GM12878 (cell line): ENCODE measurements around the gene SPTBN1. TPM values are rescaled to one million over a fixed set of nuclear protein-coding genes. Genes with fewer than 3 reads are reported as not detected.

Experiments
- ATF7 ChIP-seq: fragments of 450-650 bp; IDR thresholded peaks from 2 replicates; pipeline ENCODE4 v1.6.1; 2016; ENCODE audit warnings: low read depth, mild to moderate bottlenecking
- CBX3 ChIP-seq: fragments of 200-600 bp; sonication (generic); IDR thresholded peaks from 2 replicates; pipeline ENCODE4 v1.6.1; 2016; ENCODE audit warnings: low read depth, borderline replicate concordance
- CHD1 ChIP-seq: IDR thresholded peaks from 2 replicates; pipeline ENCODE4 v1.6.1; 2012; ENCODE audit warnings: low read depth, low read length, improper control_type of control experiment
- FOS ChIP-seq: IDR thresholded peaks from 3 replicates; pipeline ENCODE4 v1.6.1; 2011; ENCODE audit warnings: borderline replicate concordance; ENCODE audit not compliant: insufficient read length; ENCODE audit errors: extremely low read depth
- HDAC6 ChIP-seq: fragments of 200-600 bp; sonication (generic); IDR thresholded peaks from one replicate; pipeline ENCODE4 v1.8.0; 2017; ENCODE audit warnings: antibody characterized with exemption; ENCODE audit not compliant: unreplicated experiment
- HDGF ChIP-seq: fragments of 450-650 bp; IDR thresholded peaks from 2 replicates; pipeline ENCODE4 v1.6.1; 2016; ENCODE audit warnings: antibody characterized with exemption
- JUNB ChIP-seq: IDR thresholded peaks from 2 replicates; pipeline ENCODE4 v1.6.1; 2016; ENCODE audit warnings: antibody characterized with exemption, mild to moderate bottlenecking
- NBN ChIP-seq: fragments of 450-650 bp; IDR thresholded peaks from 2 replicates; pipeline ENCODE4 v1.6.1; 2016
- NFIC ChIP-seq: IDR thresholded peaks from 2 replicates; pipeline ENCODE4 v1.6.1; 2012; ENCODE audit warnings: low read depth, mild to moderate bottlenecking, inconsistent platforms, low read length, moderate library complexity
- NR2C1 ChIP-seq: fragments of 450-650 bp; IDR thresholded peaks from 2 replicates; pipeline ENCODE4 v1.6.1; 2017; ENCODE audit warnings: antibody characterized with exemption, mild to moderate bottlenecking, moderate library complexity
- NR2F1 ChIP-seq: fragments of 450-650 bp; conservative IDR thresholded peaks from 2 replicates; pipeline ENCODE4 v1.6.1; 2017; ENCODE audit warnings: mild to moderate bottlenecking
- PML ChIP-seq: IDR thresholded peaks from 2 replicates; pipeline ENCODE4 v1.6.1; 2012; ENCODE audit warnings: low read length, inconsistent platforms
- POLR2AphosphoS5 ChIP-seq: IDR thresholded peaks from 2 replicates; pipeline ENCODE4 v1.6.1; 2011; ENCODE audit warnings: mild to moderate bottlenecking, low read length, inconsistent platforms
- SREBF1 ChIP-seq: IDR thresholded peaks from 2 replicates; pipeline ENCODE4 v1.6.1; 2012; ENCODE audit warnings: mild to moderate bottlenecking, low read length
- YY1 ChIP-seq: IDR thresholded peaks from 2 replicates; pipeline ENCODE4 v1.6.1; 2011; ENCODE audit warnings: low read depth, mild to moderate bottlenecking, low read length
- ZNF207 ChIP-seq: fragments of 450-650 bp; IDR thresholded peaks from 2 replicates; pipeline ENCODE4 v1.6.1; 2014; ENCODE audit warnings: antibody characterized with exemption, mild to moderate bottlenecking, borderline replicate concordance
- polyA plus RNA-seq, 11 experiments: library from polyadenylated mRNA; depleted of rRNA in 4 of 11; unstranded in 6 of 11; stranded (reverse) in 5 of 11; fragments of >200 nt; fragmentation: Nextera tagmentation in 4 of 11; fragmentation: Illumina TruSeq in 1 of 11; extraction: Ambion mirVana in 4 of 11; extraction: Trizol in 1 of 11; gene quantifications; 1 replicate in 1 of 11; 2 replicates in 10 of 11; pipeline versions ENCODE4 v1.2.1 to v1.2.3, GENCODE V29; 2011 to 2016; ENCODE audit warnings: inconsistent platforms in 2 of 11, missing spikeins in 2 of 11, low read depth in 1 of 11
- total RNA-seq, 4 experiments: library from RNA; depleted of rRNA in 3 of 4; stranded (reverse); fragments of >200 nt in 3 of 4; fragmentation: Illumina TruSeq in 1 of 4; extraction: Trizol in 1 of 4; gene quantifications; 2 replicates each; pipeline versions ENCODE4 v1.2.1 to v1.2.3, GENCODE V29; 2013 to 2021
- TF ChIP-seq, protein P1 (sequence below): fragments of 450-650 bp; IDR thresholded peaks from 2 replicates; pipeline ENCODE4 v1.6.1; 2017; ENCODE audit warnings: antibody characterized with exemption, mild to moderate bottlenecking, moderate library complexity
- TF ChIP-seq, protein P2 (sequence below): fragments of 450-650 bp; IDR thresholded peaks from 2 replicates; pipeline ENCODE4 v1.6.1; 2017; ENCODE audit warnings: mild to moderate bottlenecking, moderate library complexity
- TF ChIP-seq, protein P3 (sequence below): fragments of 450-650 bp; IDR thresholded peaks from 2 replicates; pipeline ENCODE4 v1.6.1; 2018; ENCODE audit warnings: borderline replicate concordance, mild to moderate bottlenecking; ENCODE audit not compliant: partially characterized antibody
- TF ChIP-seq, protein P4 (sequence below): IDR thresholded peaks from 2 replicates; pipeline ENCODE4 v1.6.1; 2012; ENCODE audit warnings: low read depth, low read length, improper control_type of control experiment
- TF ChIP-seq, protein P5 (sequence below): fragments of 150-350 bp; IDR thresholded peaks from 2 replicates; pipeline ENCODE4 v1.6.1; 2014; ENCODE audit warnings: mild to moderate bottlenecking, low read depth, low read length

SPTBN1 gene
- total and polyA plus RNA-seq, 10 of the 15 experiments (the other 5 are each of a cell fraction or from before 2014, with no cell fraction given) = 20.6 to 154 (median 76.7) TPM

DNA sequence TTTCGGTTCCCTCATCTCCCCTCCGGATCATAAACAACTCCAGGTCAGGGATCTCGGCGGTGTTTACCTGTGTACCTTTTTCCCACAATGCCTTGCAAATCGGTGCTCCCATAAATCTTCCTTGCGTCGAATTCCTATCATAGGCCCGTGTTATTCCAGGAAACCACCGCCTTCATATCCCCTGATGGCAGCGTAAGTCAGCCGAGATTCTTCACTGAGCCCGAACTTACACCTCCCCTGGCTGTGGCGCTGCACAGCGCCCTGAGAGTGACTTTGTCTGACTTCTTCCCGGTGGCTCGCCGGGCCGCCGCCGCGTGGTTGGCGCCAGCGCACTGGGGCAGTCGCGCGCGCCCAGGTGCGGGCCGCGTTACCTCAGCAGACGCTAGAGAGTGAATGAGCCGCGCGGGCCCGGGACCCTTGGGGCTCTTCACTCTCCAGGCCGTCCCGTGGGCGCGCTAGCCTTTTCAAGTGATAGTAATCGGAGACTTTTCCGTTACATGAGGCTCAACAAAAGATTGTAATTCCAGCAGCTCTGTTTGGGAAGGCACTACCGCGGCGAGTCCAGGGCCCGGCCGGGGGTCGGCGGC, 101.6 kb downstream of the SPTBN1 start (continued):
- TF ChIP-seq, protein P1, sequence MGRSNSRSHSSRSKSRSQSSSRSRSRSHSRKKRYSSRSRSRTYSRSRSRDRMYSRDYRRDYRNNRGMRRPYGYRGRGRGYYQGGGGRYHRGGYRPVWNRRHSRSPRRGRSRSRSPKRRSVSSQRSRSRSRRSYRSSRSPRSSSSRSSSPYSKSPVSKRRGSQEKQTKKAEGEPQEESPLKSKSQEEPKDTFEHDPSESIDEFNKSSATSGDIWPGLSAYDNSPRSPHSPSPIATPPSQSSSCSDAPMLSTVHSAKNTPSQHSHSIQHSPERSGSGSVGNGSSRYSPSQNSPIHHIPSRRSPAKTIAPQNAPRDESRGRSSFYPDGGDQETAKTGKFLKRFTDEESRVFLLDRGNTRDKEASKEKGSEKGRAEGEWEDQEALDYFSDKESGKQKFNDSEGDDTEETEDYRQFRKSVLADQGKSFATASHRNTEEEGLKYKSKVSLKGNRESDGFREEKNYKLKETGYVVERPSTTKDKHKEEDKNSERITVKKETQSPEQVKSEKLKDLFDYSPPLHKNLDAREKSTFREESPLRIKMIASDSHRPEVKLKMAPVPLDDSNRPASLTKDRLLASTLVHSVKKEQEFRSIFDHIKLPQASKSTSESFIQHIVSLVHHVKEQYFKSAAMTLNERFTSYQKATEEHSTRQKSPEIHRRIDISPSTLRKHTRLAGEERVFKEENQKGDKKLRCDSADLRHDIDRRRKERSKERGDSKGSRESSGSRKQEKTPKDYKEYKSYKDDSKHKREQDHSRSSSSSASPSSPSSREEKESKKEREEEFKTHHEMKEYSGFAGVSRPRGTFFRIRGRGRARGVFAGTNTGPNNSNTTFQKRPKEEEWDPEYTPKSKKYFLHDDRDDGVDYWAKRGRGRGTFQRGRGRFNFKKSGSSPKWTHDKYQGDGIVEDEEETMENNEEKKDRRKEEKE = peak; percentile 75
- TF ChIP-seq, protein P2, sequence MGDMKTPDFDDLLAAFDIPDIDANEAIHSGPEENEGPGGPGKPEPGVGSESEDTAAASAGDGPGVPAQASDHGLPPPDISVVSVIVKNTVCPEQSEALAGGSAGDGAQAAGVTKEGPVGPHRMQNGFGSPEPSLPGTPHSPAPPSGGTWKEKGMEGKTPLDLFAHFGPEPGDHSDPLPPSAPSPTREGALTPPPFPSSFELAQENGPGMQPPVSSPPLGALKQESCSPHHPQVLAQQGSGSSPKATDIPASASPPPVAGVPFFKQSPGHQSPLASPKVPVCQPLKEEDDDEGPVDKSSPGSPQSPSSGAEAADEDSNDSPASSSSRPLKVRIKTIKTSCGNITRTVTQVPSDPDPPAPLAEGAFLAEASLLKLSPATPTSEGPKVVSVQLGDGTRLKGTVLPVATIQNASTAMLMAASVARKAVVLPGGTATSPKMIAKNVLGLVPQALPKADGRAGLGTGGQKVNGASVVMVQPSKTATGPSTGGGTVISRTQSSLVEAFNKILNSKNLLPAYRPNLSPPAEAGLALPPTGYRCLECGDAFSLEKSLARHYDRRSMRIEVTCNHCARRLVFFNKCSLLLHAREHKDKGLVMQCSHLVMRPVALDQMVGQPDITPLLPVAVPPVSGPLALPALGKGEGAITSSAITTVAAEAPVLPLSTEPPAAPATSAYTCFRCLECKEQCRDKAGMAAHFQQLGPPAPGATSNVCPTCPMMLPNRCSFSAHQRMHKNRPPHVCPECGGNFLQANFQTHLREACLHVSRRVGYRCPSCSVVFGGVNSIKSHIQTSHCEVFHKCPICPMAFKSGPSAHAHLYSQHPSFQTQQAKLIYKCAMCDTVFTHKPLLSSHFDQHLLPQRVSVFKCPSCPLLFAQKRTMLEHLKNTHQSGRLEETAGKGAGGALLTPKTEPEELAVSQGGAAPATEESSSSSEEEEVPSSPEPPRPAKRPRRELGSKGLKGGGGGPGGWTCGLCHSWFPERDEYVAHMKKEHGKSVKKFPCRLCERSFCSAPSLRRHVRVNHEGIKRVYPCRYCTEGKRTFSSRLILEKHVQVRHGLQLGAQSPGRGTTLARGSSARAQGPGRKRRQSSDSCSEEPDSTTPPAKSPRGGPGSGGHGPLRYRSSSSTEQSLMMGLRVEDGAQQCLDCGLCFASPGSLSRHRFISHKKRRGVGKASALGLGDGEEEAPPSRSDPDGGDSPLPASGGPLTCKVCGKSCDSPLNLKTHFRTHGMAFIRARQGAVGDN = no peak; the same call in none of the 2 replicates
- TF ChIP-seq FOS (no peak), NR2C1 (no peak), POLR2AphosphoS5 (no peak), PML (no peak), NFIC (no peak), CBX3 (no peak), ATF7 (no peak), NBN (peak; percentile 51), JUNB (no peak), HDAC6 (peak; percentile 35), ZNF207 (no peak), NR2F1 (no peak; the same call in 1 of the 2 replicates), CHD1 (no peak; the same call in 1 of the 2 replicates), HDGF (no peak), SREBF1 (no peak), YY1 (no peak; the same call in 1 of the 2 replicates)
- TF ChIP-seq, protein P3, sequence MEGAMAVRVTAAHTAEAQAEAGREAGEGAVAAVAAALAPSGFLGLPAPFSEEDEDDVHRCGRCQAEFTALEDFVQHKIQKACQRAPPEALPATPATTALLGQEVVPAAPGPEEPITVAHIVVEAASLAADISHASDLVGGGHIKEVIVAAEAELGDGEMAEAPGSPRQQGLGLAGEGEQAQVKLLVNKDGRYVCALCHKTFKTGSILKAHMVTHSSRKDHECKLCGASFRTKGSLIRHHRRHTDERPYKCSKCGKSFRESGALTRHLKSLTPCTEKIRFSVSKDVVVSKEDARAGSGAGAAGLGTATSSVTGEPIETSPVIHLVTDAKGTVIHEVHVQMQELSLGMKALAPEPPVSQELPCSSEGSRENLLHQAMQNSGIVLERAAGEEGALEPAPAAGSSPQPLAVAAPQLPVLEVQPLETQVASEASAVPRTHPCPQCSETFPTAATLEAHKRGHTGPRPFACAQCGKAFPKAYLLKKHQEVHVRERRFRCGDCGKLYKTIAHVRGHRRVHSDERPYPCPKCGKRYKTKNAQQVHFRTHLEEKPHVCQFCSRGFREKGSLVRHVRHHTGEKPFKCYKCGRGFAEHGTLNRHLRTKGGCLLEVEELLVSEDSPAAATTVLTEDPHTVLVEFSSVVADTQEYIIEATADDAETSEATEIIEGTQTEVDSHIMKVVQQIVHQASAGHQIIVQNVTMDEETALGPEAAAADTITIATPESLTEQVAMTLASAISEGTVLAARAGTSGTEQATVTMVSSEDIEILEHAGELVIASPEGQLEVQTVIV = no peak
- TF ChIP-seq, protein P4, sequence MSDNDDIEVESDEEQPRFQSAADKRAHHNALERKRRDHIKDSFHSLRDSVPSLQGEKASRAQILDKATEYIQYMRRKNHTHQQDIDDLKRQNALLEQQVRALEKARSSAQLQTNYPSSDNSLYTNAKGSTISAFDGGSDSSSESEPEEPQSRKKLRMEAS = no peak
- TF ChIP-seq, protein P5, sequence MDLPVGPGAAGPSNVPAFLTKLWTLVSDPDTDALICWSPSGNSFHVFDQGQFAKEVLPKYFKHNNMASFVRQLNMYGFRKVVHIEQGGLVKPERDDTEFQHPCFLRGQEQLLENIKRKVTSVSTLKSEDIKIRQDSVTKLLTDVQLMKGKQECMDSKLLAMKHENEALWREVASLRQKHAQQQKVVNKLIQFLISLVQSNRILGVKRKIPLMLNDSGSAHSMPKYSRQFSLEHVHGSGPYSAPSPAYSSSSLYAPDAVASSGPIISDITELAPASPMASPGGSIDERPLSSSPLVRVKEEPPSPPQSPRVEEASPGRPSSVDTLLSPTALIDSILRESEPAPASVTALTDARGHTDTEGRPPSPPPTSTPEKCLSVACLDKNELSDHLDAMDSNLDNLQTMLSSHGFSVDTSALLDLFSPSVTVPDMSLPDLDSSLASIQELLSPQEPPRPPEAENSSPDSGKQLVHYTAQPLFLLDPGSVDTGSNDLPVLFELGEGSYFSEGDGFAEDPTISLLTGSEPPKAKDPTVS = no peak
